Aorta (tissue), 5 donors: ENCODE results near the gene ZFAND3. TPM values are rescaled to one million over a fixed set of nuclear protein-coding genes. Genes with fewer than 3 reads are reported as not detected.

ENCODE experiments used
- ATAC-seq: fragments of 200-7000 bp; cut with Tn5 transposase; one replicate; pipeline ENCODE4 v1.9.1; 2022; ENCODE audit warnings: moderate library complexity; ENCODE audit not compliant: low FRiP score
- DNase-seq, 2 donors: peaks; one replicate each; pipeline ENCODE4 v3.0.0-alpha.2; 2020
- H3K27ac ChIP-seq, 2 donors: one replicate each; pipeline ENCODE4 v1.5.1; 2013; ENCODE audit warnings: low read length in 2 of 2, mild to moderate bottlenecking in 2 of 2, moderate library complexity in 2 of 2, control low read depth in 1 of 2, inconsistent platforms in 1 of 2, low read depth in 1 of 2
- H3K27me3 ChIP-seq, 2 donors: one replicate each; pipeline ENCODE4 v1.6.1; 2013; ENCODE audit warnings: control low read depth in 1 of 2, low read length in 1 of 2, mild to moderate bottlenecking in 1 of 2, moderate library complexity in 1 of 2; ENCODE audit not compliant: insufficient read depth in 2 of 2, control insufficient read depth in 1 of 2
- H3K36me3 ChIP-seq, 2 donors: one replicate each; pipeline ENCODE4 v1.6.1; 2013; ENCODE audit warnings: control low read depth in 1 of 2, low read length in 1 of 2, mild to moderate bottlenecking in 1 of 2; ENCODE audit not compliant: insufficient read depth in 2 of 2, control insufficient read depth in 1 of 2
- H3K4me1 ChIP-seq, 2 donors: one replicate each; pipeline ENCODE4 v1.6.1; 2013; ENCODE audit warnings: low read length in 2 of 2, control low read depth in 1 of 2, mild to moderate bottlenecking in 1 of 2, moderate library complexity in 1 of 2; ENCODE audit not compliant: insufficient read depth in 2 of 2, control insufficient read depth in 1 of 2
- H3K4me3 ChIP-seq, 2 donors: one replicate each; pipeline ENCODE4 v1.5.1; 2013; ENCODE audit warnings: low read length in 2 of 2, control low read depth in 1 of 2, mild to moderate bottlenecking in 1 of 2
- H3K9me3 ChIP-seq: one replicate; pipeline ENCODE4 v1.6.1; 2013; ENCODE audit warnings: mild to moderate bottlenecking, low read length; ENCODE audit not compliant: control insufficient read depth
- WGBS, 2 donors: extraction: QIAGEN DNeasy Blood & Tissue Kit; methylation state at CpG; one replicate each; pipeline ENCODE4 v1.1.7; 2013; 5-methylcytosine and 5-hydroxymethylcytosine counted together
- intact Hi-C, 2 donors: fragments of 100-400 bp; cut with DNase I; formaldehyde crosslinking; loops; one replicate each; pipeline versions ENCODE4 v1.14.2 to v1.15.0; 2022
- polyA plus RNA-seq, 2 donors: library from polyadenylated mRNA; stranded (reverse); fragments of 200-250 nt; gene quantifications; one replicate each; pipeline ENCODE4 v1.2.3, GENCODE V29; 2013
- total RNA-seq, 2 donors: library from RNA; stranded (reverse); fragmentation: NEBNext Ultra II Directional; extraction: Animal tissue kit (Norgen Biotek cat#: 25700); gene quantifications; one replicate each; pipeline ENCODE4 v1.2.1, GENCODE V29; 2021
- donor health status: healthy with polysubstance abuse.
- donor health status: Bipolar disorder and iron deficiency.
- donor health status: DM: no; HTN: no; CAD: no.
- donor health status: DM: no; HTN: no; CAD: no.
- donor health status: DM: yes; HTN: yes; CAD: no.

Gene ZFAND3
- total and polyA plus RNA-seq, 4 donors, result 29.6 to 86.0 (median 65.1) TPM

DNA sequence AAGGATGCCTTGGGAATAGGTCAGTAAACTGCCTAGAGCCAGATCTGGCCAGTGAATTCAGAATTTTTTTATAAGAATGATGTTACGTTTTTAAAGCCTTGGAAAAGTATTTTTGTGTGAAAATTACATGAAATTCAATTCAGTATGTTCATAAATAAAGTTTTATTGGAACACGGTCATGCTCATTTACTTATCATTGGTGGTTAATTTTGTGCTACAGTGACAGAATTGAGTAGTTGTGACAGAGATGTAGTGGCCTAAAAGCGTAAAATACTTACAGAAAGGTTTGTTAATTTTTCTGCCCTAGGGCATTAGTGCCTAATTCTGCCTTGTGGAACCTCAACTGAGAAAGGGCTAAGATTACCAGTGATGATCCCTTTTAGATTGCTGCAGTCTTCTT, 28.2 kb downstream of the ZFAND3 start:
- H3K9me3 ChIP-seq, result no peaks in the 10 kb centered on the region
- DNase-seq (no peak), ATAC-seq (no peak)
- H3K36me3 ChIP-seq, result no peaks in the 10 kb centered on the region
- intact Hi-C loops, result no loop called here
- H3K27me3 ChIP-seq, result no peaks in the 10 kb centered on the region
- 87 to 88% methylated on average over 3 of the region's 3 CpGs for WGBS, 2 donors
- no peak overlapping the region for H3K27ac ChIP-seq
- peaks cover 7 to 22% of the 10 kb centered on the region in 2 donors for H3K4me1 ChIP-seq
- no peak overlapping the region for H3K4me3 ChIP-seq

GRCh38 chr6:37848371-37848770, 28.8 kb downstream of the ZFAND3 start:
- DNase-seq (no peak), ATAC-seq (no peak)
- Histone ChIP-seq H3K4me3 (no peak overlapping the region), H3K27ac (no peak overlapping the region), H3K9me3 (no peaks in the 10 kb centered on the region), H3K36me3 (no peaks in the 10 kb centered on the region), H3K4me1 (peaks cover 7 to 22% of the 10 kb centered on the region in 2 donors), H3K27me3 (no peaks in the 10 kb centered on the region)
- WGBS, 2 donors, result 88% methylated on average over 4 of the region's 4 CpGs
- intact Hi-C loops, result no loop called here

DNA sequence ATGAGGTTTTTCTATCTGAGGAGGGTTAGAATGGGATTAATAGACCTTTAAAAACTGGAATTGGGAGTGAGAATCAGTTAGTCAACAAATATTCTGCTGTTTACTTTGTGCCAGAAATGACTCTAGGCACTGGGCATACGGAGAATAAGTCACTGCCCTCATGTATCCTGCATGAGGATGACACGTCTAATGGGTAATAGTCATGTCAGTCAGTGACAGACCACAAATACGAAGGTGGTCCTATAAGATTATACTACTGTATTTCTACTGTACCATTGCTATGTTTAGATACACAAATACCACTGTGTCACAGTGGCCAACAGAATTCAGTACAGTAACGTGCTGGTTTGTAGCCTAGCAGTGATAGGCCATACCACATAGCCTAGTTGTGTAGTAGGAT, 30.7 kb downstream of the ZFAND3 start:
- no peak for ATAC-seq
- intact Hi-C loops, result no loop called here

GRCh38 chr6:37850728-37851285, 31.3 kb downstream of the ZFAND3 start:
- Histone ChIP-seq H3K27me3 (no peaks in the 10 kb centered on the region), H3K36me3 (no peaks in the 10 kb centered on the region), H3K4me1 (peaks cover 5 to 18% of the 10 kb centered on the region in 2 donors), H3K27ac (no peak overlapping the region), H3K4me3 (no peak overlapping the region), H3K9me3 (no peaks in the 10 kb centered on the region)
- 95% methylated on average over 9 of the region's 9 CpGs for WGBS, 2 donors
- intact Hi-C loops, result no loop called here
- ATAC-seq (no peak), DNase-seq (no peak)

More for the DNA sequence above, 30.7 kb downstream of the ZFAND3 start:
- Histone ChIP-seq H3K27me3 (no peaks in the 10 kb centered on the region), H3K9me3 (no peaks in the 10 kb centered on the region), H3K36me3 (no peaks in the 10 kb centered on the region), H3K4me1 (peaks cover 7 to 21% of the 10 kb centered on the region in 2 donors), H3K4me3 (no peak overlapping the region), H3K27ac (no peak overlapping the region)
- 79 to 85% methylated on average over 4 of the region's 4 CpGs for WGBS, 2 donors
- DNase-seq, result no peak

- DNase-seq, result no peak
- WGBS, 2 donors, result 86 to 93% methylated on average over 1 of the region's 1 CpG
- no peak for ATAC-seq
- Histone ChIP-seq H3K4me3 (no peak overlapping the region), H3K4me1 (peaks cover 3 to 15% of the 10 kb centered on the region in 2 donors), H3K27me3 (no peaks in the 10 kb centered on the region), H3K9me3 (no peaks in the 10 kb centered on the region), H3K36me3 (no peaks in the 10 kb centered on the region), H3K27ac (no peak overlapping the region)
- intact Hi-C loops, result no loop called here
Measured at GRCh38 chr6:37851997-37852524, 32.5 kb downstream of the ZFAND3 start.

DNA sequence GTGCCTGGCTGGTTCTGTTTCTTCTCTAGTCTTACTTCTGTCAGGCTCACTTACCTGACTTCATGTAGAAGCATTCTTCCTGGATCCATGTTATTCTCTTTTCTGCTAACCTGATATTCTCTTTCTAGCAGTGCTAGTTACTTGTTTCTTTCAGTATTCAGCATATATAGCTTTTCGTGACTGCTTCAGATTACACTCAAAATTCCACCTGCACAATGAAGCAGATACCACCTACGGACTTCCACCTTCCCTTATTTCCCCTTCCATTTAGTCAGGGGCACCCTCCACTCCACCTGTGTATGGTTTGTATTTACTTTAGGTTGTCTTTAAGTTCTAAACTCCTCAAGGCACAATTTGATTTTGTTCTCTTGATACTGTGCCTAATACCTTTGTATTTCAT, 36.8 kb downstream of the ZFAND3 start:
- no peaks in the 10 kb centered on the region for H3K27me3 ChIP-seq
- peaks cover 0 to 2% of the 10 kb centered on the region in 2 donors for H3K4me1 ChIP-seq
- DNase-seq (no peak), ATAC-seq (no peak)
- H3K27ac ChIP-seq, result no peak overlapping the region
- intact Hi-C loops, result loop anchor here in 1 of 2 donors (5.0 kb wide), 1 partner anchor 64 kb away; no protein-coding TSS in a partner anchor
- no peaks in the 10 kb centered on the region for H3K9me3 ChIP-seq
- WGBS, 2 donors, result 89 to 97% methylated on average over 2 of the region's 2 CpGs
- H3K36me3 ChIP-seq, result no peaks in the 10 kb centered on the region
- no peak overlapping the region for H3K4me3 ChIP-seq

- DNase-seq (no peak), ATAC-seq (no peak)
- Histone ChIP-seq H3K4me1 (peaks cover 0 to 5% of the 10 kb centered on the region in 2 donors), H3K27me3 (no peaks in the 10 kb centered on the region), H3K4me3 (no peak overlapping the region), H3K9me3 (no peaks in the 10 kb centered on the region), H3K36me3 (no peaks in the 10 kb centered on the region), H3K27ac (no peak overlapping the region)
- 85 to 88% methylated on average over 3 of the region's 3 CpGs for WGBS, 2 donors
- intact Hi-C loops, result loop anchor here in 1 of 2 donors (5.0 kb wide), 1 partner anchor 66 kb away; no protein-coding TSS in a partner anchor
Measured at GRCh38 chr6:37858363-37858762, 38.8 kb downstream of the ZFAND3 start.

DNA sequence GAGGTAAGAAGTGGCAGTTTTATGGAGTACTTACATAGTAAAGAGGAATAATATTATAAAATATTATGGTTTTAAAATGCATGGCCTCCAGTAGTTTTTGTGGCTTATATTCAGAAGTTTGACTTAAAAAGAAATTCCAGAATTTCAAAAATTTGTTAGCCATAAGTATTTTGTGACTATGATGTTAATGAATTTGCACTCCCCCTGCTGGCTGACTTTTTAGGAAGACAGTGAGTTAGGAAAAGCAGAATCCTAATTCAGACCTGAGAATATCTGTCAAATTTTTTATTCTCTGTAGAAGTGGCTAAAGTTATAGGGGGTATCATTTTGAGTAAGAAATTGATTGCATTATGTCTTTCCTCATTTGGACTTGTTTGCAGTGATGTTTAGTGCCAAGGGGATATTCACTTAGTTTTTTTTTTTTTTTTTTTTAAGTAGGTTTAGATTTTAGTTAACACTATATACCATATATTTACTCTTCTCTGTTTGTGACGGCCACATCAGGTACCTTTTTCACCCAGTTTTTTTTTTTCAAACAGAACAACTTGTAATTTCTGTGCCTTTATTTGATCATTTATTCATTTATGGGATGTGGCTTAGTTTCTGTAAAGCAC, 40.8 kb downstream of the ZFAND3 start:
- no peaks in the 10 kb centered on the region for H3K9me3 ChIP-seq
- H3K4me3 ChIP-seq, result no peak overlapping the region
- 62 to 68% methylated on average over 1 of the region's 1 CpG for WGBS, 2 donors
- ATAC-seq, result no peak
- H3K27ac ChIP-seq, result no peak overlapping the region
- intact Hi-C loops, result no loop called here
- DNase-seq, result no peak
- peaks cover 0 to 5% of the 10 kb centered on the region in 2 donors for H3K4me1 ChIP-seq
- H3K27me3 ChIP-seq, result no peaks in the 10 kb centered on the region
- H3K36me3 ChIP-seq, result no peaks in the 10 kb centered on the region

DNA sequence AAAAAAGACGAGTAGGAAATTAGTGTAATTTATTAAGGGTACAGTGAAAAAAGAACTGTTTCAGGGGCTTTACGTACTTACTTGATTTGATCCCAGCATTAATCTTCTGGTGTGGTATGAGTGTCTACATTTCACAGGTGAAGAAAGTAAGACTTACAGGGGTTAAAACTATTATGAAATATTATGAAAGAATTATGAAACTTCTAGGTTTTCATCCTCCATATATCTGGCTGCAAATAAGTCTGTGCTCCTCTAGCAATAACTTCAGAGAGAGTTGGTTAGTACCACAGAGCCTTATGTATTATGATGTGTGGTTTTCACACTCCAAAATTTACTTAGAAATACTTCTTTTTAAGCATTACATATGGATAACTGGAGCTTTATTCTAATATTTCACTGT, 41.9 kb downstream of the ZFAND3 start:
- Histone ChIP-seq H3K4me3 (no peak overlapping the region), H3K27ac (no peak overlapping the region), H3K27me3 (no peaks in the 10 kb centered on the region), H3K4me1 (peaks cover 0 to 5% of the 10 kb centered on the region in 2 donors), H3K36me3 (no peaks in the 10 kb centered on the region), H3K9me3 (no peaks in the 10 kb centered on the region)
- DNase-seq, result no peak
- intact Hi-C loops, result no loop called here
- 82 to 83% methylated on average over 2 of the region's 2 CpGs for WGBS, 2 donors
- no peak for ATAC-seq
